B cell (primary cell): ENCODE measurements around the gene TRAF5. TPM values are rescaled to one million over a fixed set of nuclear protein-coding genes. Genes with fewer than 3 reads are reported as not detected.
A peak's percentile ranks its signal among the peaks of the same experiment; 100 is the strongest.

ENCODE experiments used
- ATAC-seq: fragments of 200-7000 bp; cut with Tn5 transposase; one replicate; pipeline ENCODE4 v1.10.0; 2021; ENCODE audit warnings: low read depth, mild to moderate bottlenecking, moderate number of reproducible peaks, moderate library complexity
- CTCF ChIA-PET: fragments of 350-600 bp; sonication (Branson Sonifier 250); formaldehyde crosslinking; loops from one replicate; lab custom pipeline; 2021; ENCODE audit warnings: antibody characterized with exemption, inconsistent platforms; lab: Charles Lee
- POLR2A ChIA-PET: fragments of 350-600 bp; sonication (Branson Sonifier 250); formaldehyde crosslinking; loops from one replicate; lab custom pipeline; 2021; ENCODE audit warnings: antibody characterized with exemption; lab: Charles Lee
- DNase-seq: peaks from one replicate; pipeline ENCODE4 v3.0.0; 2013
- H2AFZ ChIP-seq: 2 replicates; pipeline ENCODE4 v1.6.1; 2012; ENCODE audit warnings: mild to moderate bottlenecking, low read depth, low read length; ENCODE audit not compliant: insufficient read depth, poor library complexity, severe bottlenecking
- H3K27ac ChIP-seq, 2 donors: 1 replicate in 1 of 2; 2 replicates in 1 of 2; pipeline ENCODE4 v1.5.1; 2012 to 2013; ENCODE audit warnings: low read length in 2 of 2, mild to moderate bottlenecking in 2 of 2, moderate library complexity in 1 of 2
- H3K27me3 ChIP-seq, 4 experiments: fragments of 200-600 bp in 1 of 4; sonication (generic) in 1 of 4; replicated peaks in 1 of 4; 1 replicate in 2 of 4; 2 replicates in 2 of 4; pipeline versions ENCODE4 v1.6.1 to v1.7.0; 2013 to 2016; ENCODE audit warnings: low read length in 3 of 4, mild to moderate bottlenecking in 2 of 4, mixed read lengths in 1 of 4, moderate library complexity in 1 of 4; ENCODE audit not compliant: insufficient read depth in 4 of 4, control insufficient read depth in 3 of 4; ENCODE audit errors: control extremely low read depth in 1 of 4
- H3K36me3 ChIP-seq, 2 experiments: replicated peaks in 1 of 2; 1 replicate in 1 of 2; 2 replicates in 1 of 2; pipeline versions ENCODE4 v1.6.1 to v1.7.1; 2013; ENCODE audit warnings: low read length in 1 of 2; ENCODE audit not compliant: insufficient read depth in 2 of 2, control insufficient read depth in 1 of 2; ENCODE audit errors: control extremely low read depth in 1 of 2, extremely low read depth in 1 of 2
- H3K4me1 ChIP-seq, 2 donors: fragments of 200-600 bp in 1 of 2; sonication (generic) in 1 of 2; 1 replicate in 1 of 2; 2 replicates in 1 of 2; pipeline versions ENCODE4 v1.5.1 to v1.6.1; 2013 to 2017; ENCODE audit warnings: low read length in 2 of 2; ENCODE audit not compliant: control insufficient read depth in 2 of 2, insufficient read depth in 2 of 2
- H3K4me2 ChIP-seq: replicated peaks from 2 replicates; pipeline ENCODE3; 2012; ENCODE audit warnings: mild to moderate bottlenecking, low read depth, low read length; ENCODE audit not compliant: poor library complexity, severe bottlenecking
- H3K4me3 ChIP-seq, 5 experiments: fragments of 200-600 bp in 1 of 5; sonication (generic) in 1 of 5; 1 replicate in 3 of 5; 2 replicates in 2 of 5; pipeline versions ENCODE4 v1.5.1 to v1.7.0; 2011 to 2016; ENCODE audit warnings: low read length in 4 of 5, mild to moderate bottlenecking in 4 of 5, low read depth in 2 of 5, control low read depth in 1 of 5, moderate library complexity in 1 of 5; ENCODE audit not compliant: insufficient read depth in 1 of 5; ENCODE audit errors: control extremely low read depth in 1 of 5, extremely low read depth in 1 of 5
- H3K79me2 ChIP-seq: fragments of 200-600 bp; sonication (generic); one replicate; pipeline ENCODE4 v1.6.0; 2016; ENCODE audit warnings: low read length; ENCODE audit not compliant: control insufficient read depth, insufficient read depth
- H3K9ac ChIP-seq: fragments of 200-600 bp; sonication (generic); 2 replicates; pipeline ENCODE4 v1.6.1; 2017; ENCODE audit warnings: mild to moderate bottlenecking, low read length, moderate library complexity
- H3K9me3 ChIP-seq, 3 donors: one replicate each; pipeline versions ENCODE4 v1.6.1 to v1.7.1; 2013; ENCODE audit warnings: low read length in 2 of 3; ENCODE audit not compliant: control insufficient read depth in 2 of 3, insufficient read depth in 1 of 3; ENCODE audit errors: control extremely low read depth in 1 of 3
- H4K20me1 ChIP-seq: 2 replicates; pipeline ENCODE4 v1.6.0; 2012; ENCODE audit warnings: mild to moderate bottlenecking, low read length; ENCODE audit not compliant: insufficient read depth, control insufficient read depth, poor library complexity, severe bottlenecking
- H3K27ac Mint-ChIP-seq: one replicate; pipeline ENCODE4 v1.8.0; 2021; ENCODE audit warnings: mixed read lengths
- H3K27me3 Mint-ChIP-seq: one replicate; pipeline ENCODE4 v1.8.0; 2021; ENCODE audit warnings: mixed read lengths
- H3K4me1 Mint-ChIP-seq: one replicate; pipeline ENCODE4 v1.8.0; 2021; ENCODE audit warnings: mixed read lengths
- H3K4me3 Mint-ChIP-seq: one replicate; pipeline ENCODE4 v1.8.0; 2021; ENCODE audit warnings: mixed read lengths
- H3K9me3 Mint-ChIP-seq: one replicate; pipeline ENCODE4 v1.8.0; 2022; ENCODE audit warnings: mixed read lengths; ENCODE audit not compliant: insufficient read depth
- EZH2 ChIP-seq: IDR thresholded peaks from 2 replicates; pipeline ENCODE4 v1.6.1; 2012; ENCODE audit warnings: borderline replicate concordance, low read depth, mild to moderate bottlenecking, moderate library complexity, low read length; ENCODE audit not compliant: insufficient read depth, poor library complexity, severe bottlenecking
- WGBS: methylation state at CpG from one replicate; pipeline ENCODE4 v1.1.5; 2013; ENCODE audit warnings: missing lambda C conversion rate; ENCODE audit not compliant: insufficient coverage; 5-methylcytosine and 5-hydroxymethylcytosine counted together
- intact Hi-C: fragments of 100-400 bp; cut with micrococcal nuclease; formaldehyde crosslinking; loops from one replicate; pipeline ENCODE4 v1.10.0; 2022
- polyA plus RNA-seq: library from polyadenylated mRNA; depleted of rRNA; stranded (reverse); fragments of >200 nt; gene quantifications from 2 replicates; pipeline ENCODE4 v1.2.3, GENCODE V29; 2012
- total RNA-seq, 2 donors: library from RNA; stranded (reverse); fragments of 120-200 nt in 1 of 2; gene quantifications; 1 replicate in 1 of 2; 2 replicates in 1 of 2; pipeline versions ENCODE4 v1.2.3 to v1.2.4, GENCODE V29; 2013 to 2022
- TF ChIP-seq, protein P1 (sequence below): fragments of 200-600 bp; IDR thresholded peaks from one replicate; pipeline ENCODE4 v1.8.0; 2022; ENCODE audit warnings: antibody characterized with exemption, mild to moderate bottlenecking

TRAF5 gene
- total and polyA plus RNA-seq, 2 donors (not counting 1 experiment from before 2014, with no cell fraction given), result 129 to 143 TPM

GRCh38 chr1:211377539-211378450 is 51.2 kb downstream of the TRAF5 start:
- Histone ChIP-seq H3K79me2 (no peaks in the 10 kb centered on the region), H3K4me2 (no peak overlapping the region), H3K9me3 (no peaks in the 10 kb centered on the region), H3K27ac (peak overlapping the region in 1 of 2 donors; percentile 42), H3K9ac (no peak overlapping the region), H4K20me1 (no peaks in the 10 kb centered on the region), H3K27me3 (no peaks in the 10 kb centered on the region), H3K4me1 (peaks cover 6 to 8% of the 10 kb centered on the region in 2 donors), H3K4me3 (no peak overlapping the region), H2AFZ (no peak overlapping the region), H3K36me3 (peaks cover 0 to 30% of the 10 kb centered on the region in 2 experiments)
- intact Hi-C loops, result no loop called here
- no peak overlapping the region for H3K4me3 Mint-ChIP-seq
- DNase-seq (no peak), ATAC-seq (no peak)
- CTCF ChIA-PET, result interaction anchor here (0.6 to 1.3 kb wide), 3 partner anchors 13 to 59 kb away, joined by 3 to 7 read pairs (median 3); no protein-coding TSS in a partner anchor
- POLR2A ChIA-PET, result no interaction called here
- no peaks in the 10 kb centered on the region for H3K27me3 Mint-ChIP-seq
- WGBS, result 100% methylated on average over 2 of the region's 4 CpGs
- no peaks in the 10 kb centered on the region for H3K9me3 Mint-ChIP-seq
- peaks cover 10% of the 10 kb centered on the region for H3K4me1 Mint-ChIP-seq
- TF ChIP-seq, protein P1, sequence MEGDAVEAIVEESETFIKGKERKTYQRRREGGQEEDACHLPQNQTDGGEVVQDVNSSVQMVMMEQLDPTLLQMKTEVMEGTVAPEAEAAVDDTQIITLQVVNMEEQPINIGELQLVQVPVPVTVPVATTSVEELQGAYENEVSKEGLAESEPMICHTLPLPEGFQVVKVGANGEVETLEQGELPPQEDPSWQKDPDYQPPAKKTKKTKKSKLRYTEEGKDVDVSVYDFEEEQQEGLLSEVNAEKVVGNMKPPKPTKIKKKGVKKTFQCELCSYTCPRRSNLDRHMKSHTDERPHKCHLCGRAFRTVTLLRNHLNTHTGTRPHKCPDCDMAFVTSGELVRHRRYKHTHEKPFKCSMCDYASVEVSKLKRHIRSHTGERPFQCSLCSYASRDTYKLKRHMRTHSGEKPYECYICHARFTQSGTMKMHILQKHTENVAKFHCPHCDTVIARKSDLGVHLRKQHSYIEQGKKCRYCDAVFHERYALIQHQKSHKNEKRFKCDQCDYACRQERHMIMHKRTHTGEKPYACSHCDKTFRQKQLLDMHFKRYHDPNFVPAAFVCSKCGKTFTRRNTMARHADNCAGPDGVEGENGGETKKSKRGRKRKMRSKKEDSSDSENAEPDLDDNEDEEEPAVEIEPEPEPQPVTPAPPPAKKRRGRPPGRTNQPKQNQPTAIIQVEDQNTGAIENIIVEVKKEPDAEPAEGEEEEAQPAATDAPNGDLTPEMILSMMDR, result no peak
- TF ChIP-seq EZH2, result no peak
- no peak overlapping the region for H3K27ac Mint-ChIP-seq

GRCh38 chr1:211378844-211379243 is 52.2 kb downstream of the TRAF5 start:
- CTCF ChIA-PET, result no interaction called here
- H3K4me3 Mint-ChIP-seq, result no peak overlapping the region
- POLR2A ChIA-PET, result no interaction called here
- DNase-seq (no peak), ATAC-seq (no peak)
- Histone ChIP-seq H3K4me1 (peaks cover 13 to 14% of the 10 kb centered on the region in 2 donors), H3K27ac (no peak overlapping the region), H3K4me2 (no peak overlapping the region), H3K79me2 (peaks cover 8% of the 10 kb centered on the region), H2AFZ (no peak overlapping the region), H3K36me3 (peaks cover 0 to 29% of the 10 kb centered on the region in 2 experiments), H3K4me3 (no peak overlapping the region), H3K9ac (no peak overlapping the region), H4K20me1 (no peaks in the 10 kb centered on the region), H3K27me3 (no peaks in the 10 kb centered on the region), H3K9me3 (no peaks in the 10 kb centered on the region)
- no peak for TF ChIP-seq EZH2
- TF ChIP-seq, protein P1, result no peak
- 79% methylated on average over 3 of the region's 4 CpGs for WGBS
- peaks cover 21% of the 10 kb centered on the region for H3K4me1 Mint-ChIP-seq
- no peaks in the 10 kb centered on the region for H3K27me3 Mint-ChIP-seq
- intact Hi-C loops, result no loop called here
- no peaks in the 10 kb centered on the region for H3K9me3 Mint-ChIP-seq
- H3K27ac Mint-ChIP-seq, result peak overlapping the region; percentile 1
